Stimulated activated CD8-positive, alpha-beta memory T cell treated with anti-CD3 and anti-CD28 coated beads, Interleukin-12 subunit alpha, Interleukin-12 subunit beta, amount 100 ng/mL, for 24 hours (primary cell): Measurements from ENCODE around the gene USP3.
A peak's percentile ranks its signal among the peaks of the same experiment; 100 is the strongest.

Source experiments
- DNase-seq: peaks from one replicate; pipeline ENCODE4 v3.0.0-alpha.2; 2020; ENCODE audit errors: extremely low read depth

Gene USP3

GRCh38 chr15:63504247-63504978, at the start of gene USP3:
USP3 (plus strand) TSS chr15:63504593; CDS start chr15:63504740, 147 bp downstream.
- DNase-seq, result peak; percentile 79

DNA sequence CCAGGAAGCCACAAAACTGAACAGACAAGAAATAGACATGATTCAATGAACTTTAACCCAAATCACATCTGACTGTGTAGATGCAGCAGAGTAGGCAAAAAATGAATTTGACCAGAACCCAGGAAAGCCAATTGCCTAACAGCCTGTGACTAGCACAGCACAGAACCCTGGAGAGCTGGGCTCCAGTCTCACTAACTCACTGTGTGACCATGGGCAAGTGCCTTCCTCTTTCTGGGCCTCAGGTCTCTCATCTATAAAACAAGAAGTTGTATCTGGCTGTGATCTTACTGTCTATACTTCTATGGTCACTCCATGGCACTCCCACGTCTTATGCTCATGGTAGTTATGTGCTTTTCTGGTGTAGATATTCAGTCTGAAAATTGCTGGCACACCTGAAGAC, 48.1 kb upstream of the USP3 start:
- DNase-seq, result no peak

GRCh38 chr15:63457379-63457778, 47.0 kb upstream of the USP3 start:
- DNase-seq, result no peak

DNA sequence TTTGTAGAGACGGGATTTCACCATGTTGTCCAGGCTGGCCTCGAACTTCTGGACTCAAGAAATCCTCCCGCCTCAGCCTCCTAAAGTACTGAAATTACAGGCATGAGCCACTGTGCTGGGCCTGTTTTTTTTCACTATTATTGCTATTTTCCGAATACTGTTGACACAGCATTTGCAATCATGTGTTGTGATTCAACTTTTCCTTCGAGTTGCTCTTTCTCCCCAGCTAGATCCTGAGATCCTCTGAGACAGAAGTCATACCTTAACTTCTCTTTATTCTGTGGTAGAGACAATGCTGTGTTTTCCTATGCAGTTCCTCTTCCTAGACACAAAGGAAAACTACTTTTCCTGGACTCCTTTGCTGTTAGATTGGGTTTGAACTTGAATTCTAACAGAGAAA, 46.4 kb upstream of the USP3 start:
- no peak for DNase-seq

DNA sequence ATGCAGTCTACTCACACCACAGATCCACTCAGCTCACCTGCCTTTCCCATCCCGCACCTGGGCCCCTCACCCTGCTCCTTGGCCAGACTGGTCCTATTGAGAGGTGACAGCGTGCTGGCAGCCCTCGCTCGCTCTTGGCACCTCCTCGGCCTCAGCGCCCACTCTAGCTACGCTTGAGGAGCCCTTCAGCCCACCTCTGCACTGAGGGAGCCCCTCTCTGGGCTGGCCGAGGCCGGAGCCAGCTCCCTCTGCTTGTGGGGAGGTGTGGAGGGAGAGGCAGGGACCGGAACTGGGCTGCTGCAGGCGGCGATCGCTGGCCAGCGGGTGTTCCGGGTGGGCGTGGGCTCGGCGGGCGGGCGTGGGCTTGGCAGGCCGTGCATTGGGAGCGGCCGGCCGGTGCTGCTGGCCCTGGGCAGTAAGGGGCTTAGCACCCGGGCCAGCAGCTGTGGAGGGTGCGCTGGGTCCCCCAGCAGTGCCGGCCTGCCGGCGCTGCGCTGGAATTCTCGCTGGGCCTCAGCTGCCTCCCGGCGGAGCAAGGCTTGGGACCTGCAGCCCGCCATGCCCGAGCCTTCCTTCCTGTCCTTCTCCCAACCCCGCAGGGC, 45.5 kb upstream of the USP3 start:
- no peak for DNase-seq

DNA sequence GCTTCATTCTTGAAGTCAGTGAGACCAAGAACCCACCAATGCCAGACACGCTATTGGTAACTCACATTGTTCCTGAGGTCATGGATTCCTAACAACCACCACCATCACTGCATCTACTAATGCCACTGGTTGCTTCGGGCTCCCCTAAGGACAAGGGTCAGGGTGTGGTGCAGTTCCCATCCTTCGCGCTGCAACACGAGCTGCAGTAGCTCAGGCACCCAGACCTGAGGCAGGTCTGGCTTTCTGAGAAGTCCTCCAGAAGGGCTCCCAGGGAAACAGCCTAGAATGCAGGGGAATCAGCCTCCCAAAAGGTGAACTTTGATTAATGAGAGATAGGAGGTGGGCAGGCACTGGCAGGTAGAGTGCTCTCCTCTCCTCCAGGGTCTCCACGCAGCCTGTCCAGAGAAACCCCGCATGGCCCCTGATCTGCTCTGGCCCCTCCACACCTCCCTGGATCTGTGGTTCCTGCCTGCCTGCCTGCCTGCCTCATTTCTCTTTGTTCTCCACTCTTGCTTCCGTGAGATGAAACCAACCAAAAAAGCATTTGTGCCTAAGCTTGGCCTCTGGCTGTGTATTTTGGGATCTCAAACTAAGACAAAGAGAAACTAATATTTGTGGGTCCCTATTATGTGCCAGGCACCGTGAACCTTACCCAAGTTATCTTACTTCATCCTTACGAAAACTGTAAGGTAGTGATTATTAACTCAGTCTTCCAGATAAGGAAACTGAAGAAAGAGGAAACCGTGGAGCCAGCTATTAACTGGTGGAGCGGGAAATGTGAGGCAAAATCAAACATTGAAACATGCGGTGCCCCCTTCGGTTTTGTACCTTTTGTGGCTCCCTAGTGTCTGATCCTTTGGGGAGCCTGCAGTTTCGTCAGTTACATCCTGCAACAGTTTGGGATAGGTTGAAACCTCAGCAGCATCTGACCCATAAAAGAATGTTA, 43.9 kb upstream of the USP3 start:
- DNase-seq, result no peak

DNA sequence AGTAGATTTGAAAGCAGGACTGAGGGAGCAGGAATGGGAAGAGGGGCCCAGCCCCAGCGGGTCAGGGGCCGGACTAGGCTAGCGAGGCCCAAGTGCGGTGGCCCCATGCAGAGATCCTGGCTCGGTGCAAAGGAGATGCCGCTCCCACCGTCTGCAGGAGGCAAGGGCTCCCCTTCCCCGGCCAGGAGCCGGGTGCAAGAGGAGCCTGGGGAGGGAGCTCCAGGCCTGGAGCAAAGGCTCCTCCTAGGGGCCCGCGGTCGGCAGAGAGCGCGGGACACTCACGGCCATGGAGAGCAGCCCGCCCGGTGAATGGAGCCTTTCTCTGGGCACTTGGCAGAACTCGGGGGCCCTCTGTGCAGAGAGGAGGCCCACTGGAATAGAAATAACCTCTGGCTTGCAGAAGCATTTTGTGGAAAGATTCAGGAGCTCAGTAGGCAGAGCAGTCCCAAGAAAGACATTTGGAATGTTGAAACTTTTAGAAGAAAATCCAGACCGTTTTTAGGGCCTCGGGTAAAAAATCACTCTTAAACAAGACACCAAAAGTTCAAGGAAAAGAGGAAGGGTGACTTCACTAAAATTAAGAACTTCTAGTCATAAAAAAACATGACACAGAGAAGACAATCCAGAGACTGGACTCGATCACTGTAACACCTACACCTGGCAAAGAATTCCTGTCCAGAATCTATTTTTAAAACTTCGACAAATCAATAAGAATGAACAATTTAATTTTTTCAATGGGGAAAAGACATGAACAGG, 43.0 kb upstream of the USP3 start:
- DNase-seq, result no peak

GRCh38 chr15:63462088-63462487, 42.3 kb upstream of the USP3 start:
- no peak for DNase-seq

- no peak for DNase-seq
Observed at GRCh38 chr15:63463036-63463435, 41.4 kb upstream of the USP3 start.

- DNase-seq, result no peak
Observed at GRCh38 chr15:63463793-63464192, 40.6 kb upstream of the USP3 start.

DNA sequence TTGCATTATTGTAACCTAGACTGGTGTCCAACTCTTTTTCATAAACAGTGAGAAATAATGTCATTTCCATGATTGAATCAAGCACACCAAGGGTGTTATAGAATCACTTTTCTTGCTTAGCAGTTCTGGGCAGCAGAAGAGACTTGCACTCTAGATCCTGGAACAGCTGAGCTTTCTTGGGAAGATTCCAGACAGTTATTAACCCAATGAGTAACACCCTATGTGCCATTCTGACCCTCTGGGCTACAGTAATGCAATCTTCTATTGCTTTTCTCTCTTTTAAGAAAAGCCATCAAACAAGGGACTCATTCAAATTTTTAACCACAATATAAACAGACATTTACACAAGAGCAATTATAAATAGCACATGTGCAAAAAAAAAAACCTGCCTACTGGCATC, 39.3 kb upstream of the USP3 start:
- no peak for DNase-seq

- DNase-seq, result no peak
Observed at GRCh38 chr15:63466378-63467192, 37.8 kb upstream of the USP3 start.

DNA sequence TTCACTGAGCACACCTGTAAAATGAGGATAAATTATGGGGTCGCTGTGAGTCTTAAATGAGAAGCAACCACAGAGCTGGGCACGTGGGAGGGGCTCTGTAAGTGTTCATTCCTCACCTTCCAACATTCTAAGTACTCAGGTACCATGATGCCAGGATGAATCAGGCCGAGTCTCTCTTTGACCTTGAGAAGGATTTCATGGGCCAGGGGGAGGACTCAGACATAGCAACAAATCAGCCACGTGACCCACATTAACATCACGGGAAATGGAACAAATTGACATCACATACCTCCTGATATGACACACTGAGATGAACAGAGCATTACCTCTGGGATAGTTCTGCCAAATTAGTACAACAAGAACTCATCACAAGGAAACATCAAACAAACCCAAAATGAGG, 35.2 kb upstream of the USP3 start:
- DNase-seq, result no peak

DNA sequence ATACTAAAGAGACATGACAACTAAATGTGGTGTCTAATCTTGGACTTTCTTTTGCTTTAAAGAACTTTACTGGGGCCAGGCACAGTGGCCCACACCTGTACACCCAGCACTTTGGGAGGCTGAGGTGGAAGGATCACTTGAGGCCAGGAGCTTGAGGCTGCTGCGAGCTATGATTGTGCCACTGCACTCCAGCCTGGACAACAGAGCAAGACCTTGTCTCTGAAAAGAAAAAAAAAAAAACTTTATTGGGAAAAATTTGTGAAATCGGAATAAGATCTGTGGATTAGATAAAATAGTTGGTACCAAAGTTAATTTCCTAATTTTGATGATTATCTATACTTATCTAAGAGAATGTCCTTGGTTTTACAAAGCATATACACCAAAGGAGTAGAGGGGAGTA, 34.4 kb upstream of the USP3 start:
- DNase-seq, result no peak

GRCh38 chr15:63473007-63473748, 31.2 kb upstream of the USP3 start:
- DNase-seq, result no peak

DNA sequence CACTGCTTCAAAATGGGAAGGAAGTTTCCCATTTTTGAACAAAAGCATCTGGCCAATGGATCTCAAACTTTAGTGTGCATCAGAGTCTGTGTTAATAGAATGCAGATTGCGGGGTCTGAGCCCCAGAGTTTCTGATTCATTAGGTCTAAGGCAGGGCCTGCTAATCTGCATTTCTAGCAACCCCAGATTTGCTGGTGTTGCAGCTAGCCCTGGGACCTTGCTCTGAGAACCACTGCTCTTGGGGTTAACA, 30.7 kb upstream of the USP3 start:
- no peak for DNase-seq

DNA sequence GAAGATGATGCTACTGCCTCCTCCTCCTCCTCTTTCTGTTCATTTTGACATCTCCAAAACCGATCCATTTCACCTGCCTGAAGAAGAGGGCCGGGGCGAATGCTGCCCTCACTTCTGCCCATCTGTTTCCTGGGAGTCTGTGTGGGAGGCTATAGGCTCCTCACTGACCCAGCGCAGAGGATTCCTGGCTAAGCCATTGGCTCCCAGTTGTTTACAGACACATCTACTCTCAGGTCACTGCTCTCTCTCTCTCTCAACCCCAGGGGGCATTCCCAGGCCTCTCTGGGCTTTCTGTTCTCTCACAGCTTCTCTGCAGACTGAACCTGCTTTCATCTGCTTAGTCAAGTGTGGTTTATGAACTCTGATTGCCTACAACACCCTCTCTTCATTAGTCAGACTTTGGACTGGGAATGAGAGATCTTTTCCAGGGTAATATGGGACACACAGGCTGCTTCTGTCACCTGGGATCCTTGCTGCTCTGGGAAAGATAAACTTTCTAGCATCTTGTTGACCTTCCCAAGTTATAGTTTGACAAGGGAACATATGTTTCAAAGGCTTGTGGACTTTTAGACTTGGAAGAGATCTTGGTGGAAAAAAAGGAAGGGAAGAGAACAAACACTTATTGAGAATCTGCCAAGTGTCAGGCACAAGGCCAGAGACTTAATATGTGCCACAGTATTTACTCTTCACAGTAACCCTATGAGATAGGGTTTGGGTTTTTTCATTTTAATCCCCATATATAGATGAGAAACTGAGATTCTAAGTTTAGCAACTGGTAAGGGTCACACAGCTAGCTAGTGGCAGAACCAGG, 30.2 kb upstream of the USP3 start:
- no peak for DNase-seq

DNA sequence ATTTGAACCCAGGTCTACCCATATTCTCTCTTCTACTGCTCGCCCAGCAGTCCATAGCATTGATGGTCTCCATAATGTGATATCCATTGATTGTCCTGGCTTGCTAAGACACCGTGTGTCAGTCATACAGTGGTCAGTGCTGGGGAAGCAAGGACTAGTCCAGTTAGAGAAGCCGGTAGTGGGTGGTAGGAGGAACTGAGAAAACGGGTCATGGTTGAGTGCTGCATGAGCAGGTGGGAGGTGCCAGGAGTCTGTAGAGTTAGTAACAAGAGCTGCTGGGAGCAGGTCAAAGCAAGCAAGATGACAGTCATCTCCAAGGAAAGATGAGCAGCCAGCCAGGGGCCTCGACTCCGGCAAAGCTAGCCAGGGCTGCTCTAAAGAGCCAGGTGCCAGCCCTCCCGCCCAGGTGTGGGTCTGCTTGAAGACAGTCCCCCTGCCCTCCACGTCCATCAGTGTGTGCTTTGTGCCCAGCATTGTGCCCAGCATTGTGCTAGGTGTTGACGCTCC, 29.5 kb upstream of the USP3 start:
- no peak for DNase-seq

DNA sequence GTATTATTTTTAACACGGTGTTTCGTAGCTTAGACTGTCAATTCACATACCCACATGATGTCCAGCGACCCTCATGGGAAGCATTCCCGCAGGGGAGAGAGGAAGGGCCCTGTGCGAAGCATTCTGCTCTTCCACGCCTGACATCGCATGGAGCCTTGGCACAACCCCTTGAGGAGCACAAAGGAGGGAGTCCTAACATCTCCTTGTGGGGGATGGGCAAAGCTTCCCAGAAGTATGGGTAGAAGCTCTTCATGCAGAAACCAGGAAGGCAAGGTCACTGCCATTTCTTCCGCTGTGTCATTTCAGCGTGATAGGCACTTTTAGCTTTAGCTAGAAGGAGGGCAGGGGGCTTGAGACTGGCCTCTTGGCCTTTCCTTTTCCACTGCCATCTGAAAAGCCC, 28.7 kb upstream of the USP3 start:
- no peak for DNase-seq

DNA sequence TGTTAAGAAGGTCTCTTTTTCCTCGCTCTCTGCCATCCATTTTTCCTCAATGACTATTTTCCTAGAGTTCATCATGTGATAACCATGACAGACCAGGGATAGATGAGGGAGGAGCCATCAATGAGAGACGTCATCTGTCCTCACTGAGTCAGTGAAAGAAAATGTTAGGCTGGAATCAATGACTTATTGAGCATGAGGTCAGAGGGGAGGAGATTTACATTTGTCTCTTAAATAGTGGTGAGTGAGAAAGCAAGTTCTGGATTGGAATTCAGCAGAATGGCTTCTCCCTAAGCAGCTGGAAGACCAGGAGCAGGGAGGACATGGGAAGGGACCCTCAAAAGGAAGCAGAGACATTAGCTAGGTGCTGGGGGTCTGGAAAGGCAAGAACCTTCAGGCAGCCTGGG, 28.2 kb upstream of the USP3 start:
- no peak for DNase-seq
